Measurements from ENCODE around the gene LCE1B.

The LCE1B gene

DNA sequence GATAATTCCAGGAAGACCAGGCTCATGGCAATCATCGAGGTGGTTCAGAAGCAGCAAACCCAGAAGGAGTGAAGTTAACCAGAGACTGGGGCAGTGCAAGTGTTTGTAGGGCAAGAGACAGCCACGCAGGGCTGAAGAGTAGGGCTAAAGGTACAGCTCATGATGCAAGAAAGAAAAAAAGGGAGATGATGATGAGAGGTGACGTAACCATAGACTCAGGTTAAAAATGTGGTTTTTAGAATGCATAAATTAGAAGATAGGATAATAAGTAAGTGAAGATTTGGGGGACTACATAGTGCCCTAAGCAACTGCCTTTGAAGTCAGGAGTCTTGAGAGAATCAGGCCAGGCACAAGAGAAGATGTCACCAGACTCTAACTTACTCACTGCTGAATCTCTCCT, 48.4 kb downstream of the LCE1B start:
- Histone ChIP-seq H3K27me3 (ENCODE audit: low read length) (no peaks in the 10 kb centered on the region), H3F3A (ENCODE audit: insufficient read depth) (no peaks in the 10 kb centered on the region), H3K9me2 (replicated peaks; ENCODE audit: insufficient read depth, low read length) (no peaks in the 10 kb centered on the region), H3K27ac (ENCODE audit: low read depth, low read length) (no peak overlapping the region), H3K9me3 (ENCODE audit: insufficient read depth, low read length) (no peaks in the 10 kb centered on the region), H3K9ac (ENCODE audit: low read length) (no peak overlapping the region), H4K20me1 (ENCODE audit: low read depth, low read length) (no peaks in the 10 kb centered on the region), H3K36me3 (ENCODE audit: low read length) (no peaks in the 10 kb centered on the region), H2AFZ (ENCODE audit: low read depth, low read length, severe bottlenecking) (no peak overlapping the region), H3K4me2 (ENCODE audit: low read depth, low read length, poor library complexity, severe bottlenecking) (no peak overlapping the region), H3K4me3 (ENCODE audit: insufficient read depth, low read length, poor library complexity, severe bottlenecking) (no peak overlapping the region), H3K79me2 (ENCODE audit: insufficient read depth, low read length) (no peaks in the 10 kb centered on the region)
- TF ChIP-seq EZH2phosphoT487 (conservative IDR thresholded peaks at IDR 0.05; ENCODE audit: low read length) = no peak
- TF ChIP-seq, protein P1, sequence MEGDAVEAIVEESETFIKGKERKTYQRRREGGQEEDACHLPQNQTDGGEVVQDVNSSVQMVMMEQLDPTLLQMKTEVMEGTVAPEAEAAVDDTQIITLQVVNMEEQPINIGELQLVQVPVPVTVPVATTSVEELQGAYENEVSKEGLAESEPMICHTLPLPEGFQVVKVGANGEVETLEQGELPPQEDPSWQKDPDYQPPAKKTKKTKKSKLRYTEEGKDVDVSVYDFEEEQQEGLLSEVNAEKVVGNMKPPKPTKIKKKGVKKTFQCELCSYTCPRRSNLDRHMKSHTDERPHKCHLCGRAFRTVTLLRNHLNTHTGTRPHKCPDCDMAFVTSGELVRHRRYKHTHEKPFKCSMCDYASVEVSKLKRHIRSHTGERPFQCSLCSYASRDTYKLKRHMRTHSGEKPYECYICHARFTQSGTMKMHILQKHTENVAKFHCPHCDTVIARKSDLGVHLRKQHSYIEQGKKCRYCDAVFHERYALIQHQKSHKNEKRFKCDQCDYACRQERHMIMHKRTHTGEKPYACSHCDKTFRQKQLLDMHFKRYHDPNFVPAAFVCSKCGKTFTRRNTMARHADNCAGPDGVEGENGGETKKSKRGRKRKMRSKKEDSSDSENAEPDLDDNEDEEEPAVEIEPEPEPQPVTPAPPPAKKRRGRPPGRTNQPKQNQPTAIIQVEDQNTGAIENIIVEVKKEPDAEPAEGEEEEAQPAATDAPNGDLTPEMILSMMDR (IDR thresholded peaks at IDR 0.05; ENCODE audit: insufficient read depth, low read length, poor library complexity, severe bottlenecking) = no peak

DNA sequence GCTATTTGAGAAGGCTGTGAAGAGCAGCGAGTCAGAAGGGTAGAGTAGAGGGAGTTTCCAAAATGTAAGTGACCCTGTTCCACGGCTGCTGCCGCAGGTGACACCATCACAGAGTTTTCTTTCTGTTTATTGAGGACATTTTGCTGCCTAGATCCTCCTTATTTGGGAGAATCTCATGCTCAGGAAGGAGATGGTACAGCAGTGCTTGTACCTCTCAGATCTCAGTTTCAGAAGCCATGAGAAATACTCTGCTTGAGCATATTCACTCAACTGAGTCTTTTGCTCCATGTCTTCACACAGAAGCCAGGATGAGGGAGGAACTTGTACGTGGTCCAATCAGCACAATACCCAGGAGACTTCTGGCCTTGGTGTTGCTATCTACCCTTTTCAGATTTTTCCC, 49.6 kb downstream of the LCE1B start:
- H3K9me3 ChIP-seq (ENCODE audit: insufficient read depth, low read length) = no peaks in the 10 kb centered on the region
- H4K20me1 ChIP-seq (ENCODE audit: low read depth, low read length) = no peaks in the 10 kb centered on the region
- no peak overlapping the region for H3K27ac ChIP-seq (ENCODE audit: low read depth, low read length)

More for the DNA sequence above, 49.6 kb downstream of the LCE1B start:
- Histone ChIP-seq H3K36me3 (ENCODE audit: low read length) (no peaks in the 10 kb centered on the region), H3K9me2 (replicated peaks; ENCODE audit: insufficient read depth, low read length) (no peaks in the 10 kb centered on the region), H2AFZ (ENCODE audit: low read depth, low read length, severe bottlenecking) (no peak overlapping the region), H3K4me3 (ENCODE audit: insufficient read depth, low read length, poor library complexity, severe bottlenecking) (no peak overlapping the region), H3K9ac (ENCODE audit: low read length) (no peak overlapping the region), H3K4me2 (ENCODE audit: low read depth, low read length, poor library complexity, severe bottlenecking) (no peak overlapping the region), H3F3A (ENCODE audit: insufficient read depth) (no peaks in the 10 kb centered on the region), H3K79me2 (ENCODE audit: insufficient read depth, low read length) (no peaks in the 10 kb centered on the region), H3K27me3 (ENCODE audit: low read length) (no peaks in the 10 kb centered on the region)
- TF ChIP-seq, protein P1 (IDR thresholded peaks at IDR 0.05; ENCODE audit: insufficient read depth, low read length, poor library complexity, severe bottlenecking) = no peak
- no peak for TF ChIP-seq EZH2phosphoT487 (conservative IDR thresholded peaks at IDR 0.05; ENCODE audit: low read length)

Measured in SU-DHL-6 (cell line).